K562 (cell line): ENCODE measurements around the gene TREM2. TPM values are rescaled to one million over a fixed set of nuclear protein-coding genes. Genes with fewer than 3 reads are reported as not detected.

ENCODE experiments used
- HDAC6 ChIP-seq: IDR thresholded peaks from 2 replicates; pipeline ENCODE4 v1.6.1; 2012; ENCODE audit warnings: low read depth, mild to moderate bottlenecking, control low read depth, inconsistent platforms, low read length, moderate library complexity
- PML ChIP-seq: IDR thresholded peaks from 2 replicates; pipeline ENCODE4 v1.6.1; 2012; ENCODE audit warnings: low read length, inconsistent platforms
- RBFOX2 ChIP-seq: fragments of 200-400 bp; formaldehyde crosslinking; IDR thresholded peaks from 2 replicates; pipeline ENCODE4 v1.6.1; 2017; ENCODE audit warnings: low read depth, mild to moderate bottlenecking, low read length, moderate library complexity
- SRF ChIP-seq, 2 experiments: fragments of 250-450, 450-650 bp in 1 of 2; sonication (Bioruptor Pico) in 1 of 2; sonication (generic) in 1 of 2; formaldehyde crosslinking; IDR thresholded peaks; 2 replicates each; pipeline versions ENCODE4 v1.5.0 to v1.5.1; 2020 to 2022; ENCODE audit warnings: mild to moderate bottlenecking in 1 of 2, missing genetic modification reagents in 1 of 2
- ZBTB7A ChIP-seq: IDR thresholded peaks from 2 replicates; pipeline ENCODE4 v1.6.1; 2011; ENCODE audit warnings: low read depth, mild to moderate bottlenecking, low read length, moderate library complexity, borderline replicate concordance; ENCODE audit not compliant: control insufficient read depth
- ZEB2 ChIP-seq: fragments of 450-650 bp; IDR thresholded peaks from 2 replicates; pipeline ENCODE4 v1.6.1; 2016
- ZNF274 ChIP-seq: IDR thresholded peaks from 2 replicates; pipeline ENCODE4 v1.6.1; 2011; ENCODE audit warnings: low read depth, mild to moderate bottlenecking, low read length, moderate library complexity, borderline replicate concordance
- ZNF280B ChIP-seq: fragments of 250-450 bp; sonication (Bioruptor Pico); IDR thresholded peaks from 2 replicates; pipeline ENCODE4 v1.5.1; 2021; ENCODE audit warnings: mild to moderate bottlenecking
- ZNF511 ChIP-seq: sonication (generic); formaldehyde crosslinking; IDR thresholded peaks from 2 replicates; pipeline ENCODE4 v1.8.0; 2022; ENCODE audit warnings: mild to moderate bottlenecking, missing genetic modification reagents
- ZNF766 ChIP-seq: fragments of 200-800 bp; sonication (Bioruptor generic); conservative IDR thresholded peaks from 2 replicates; pipeline ENCODE4 v1.6.1; 2016; ENCODE audit warnings: missing genetic modification characterization, missing compliant biosample characterization
- polyA plus RNA-seq, 8 experiments: library from polyadenylated mRNA; depleted of rRNA in 4 of 8; stranded (reverse) in 5 of 8; unstranded in 3 of 8; fragments of >200 nt; fragmentation: Nextera tagmentation in 2 of 8; fragmentation: Illumina TruSeq in 1 of 8; extraction: Ambion mirVana in 2 of 8; extraction: Trizol in 1 of 8; gene quantifications; 2 replicates each; pipeline versions ENCODE4 v1.2.1 to v1.2.3, GENCODE V29; 2011 to 2014; ENCODE audit warnings: inconsistent platforms in 1 of 8, missing spikeins in 1 of 8
- total RNA-seq, 7 experiments: library from RNA; depleted of rRNA in 6 of 7; stranded (reverse); fragments of >200 nt in 6 of 7; fragmentation: Illumina TruSeq in 2 of 7; extraction: Trizol in 2 of 7; gene quantifications; 2 replicates each; pipeline versions ENCODE4 v1.2.1 to v1.2.3, GENCODE V29; 2011 to 2021; ENCODE audit warnings: low replicate concordance in 1 of 7
- TF ChIP-seq, protein P1 (sequence below): sonication (generic); formaldehyde crosslinking; IDR thresholded peaks from 2 replicates; pipeline ENCODE4 v1.8.0; 2022; ENCODE audit warnings: missing genetic modification reagents, mild to moderate bottlenecking, moderate library complexity, borderline replicate concordance
- TF ChIP-seq, protein P2 (sequence below): sonication (generic); formaldehyde crosslinking; IDR thresholded peaks from 2 replicates; pipeline ENCODE4 v1.9.0; 2022; ENCODE audit warnings: mild to moderate bottlenecking, missing genetic modification reagents

TREM2 gene
- total and polyA plus RNA-seq, 9 of the 15 experiments (the other 6 are each of a cell fraction or from before 2014, with no cell fraction given) = not detected

DNA sequence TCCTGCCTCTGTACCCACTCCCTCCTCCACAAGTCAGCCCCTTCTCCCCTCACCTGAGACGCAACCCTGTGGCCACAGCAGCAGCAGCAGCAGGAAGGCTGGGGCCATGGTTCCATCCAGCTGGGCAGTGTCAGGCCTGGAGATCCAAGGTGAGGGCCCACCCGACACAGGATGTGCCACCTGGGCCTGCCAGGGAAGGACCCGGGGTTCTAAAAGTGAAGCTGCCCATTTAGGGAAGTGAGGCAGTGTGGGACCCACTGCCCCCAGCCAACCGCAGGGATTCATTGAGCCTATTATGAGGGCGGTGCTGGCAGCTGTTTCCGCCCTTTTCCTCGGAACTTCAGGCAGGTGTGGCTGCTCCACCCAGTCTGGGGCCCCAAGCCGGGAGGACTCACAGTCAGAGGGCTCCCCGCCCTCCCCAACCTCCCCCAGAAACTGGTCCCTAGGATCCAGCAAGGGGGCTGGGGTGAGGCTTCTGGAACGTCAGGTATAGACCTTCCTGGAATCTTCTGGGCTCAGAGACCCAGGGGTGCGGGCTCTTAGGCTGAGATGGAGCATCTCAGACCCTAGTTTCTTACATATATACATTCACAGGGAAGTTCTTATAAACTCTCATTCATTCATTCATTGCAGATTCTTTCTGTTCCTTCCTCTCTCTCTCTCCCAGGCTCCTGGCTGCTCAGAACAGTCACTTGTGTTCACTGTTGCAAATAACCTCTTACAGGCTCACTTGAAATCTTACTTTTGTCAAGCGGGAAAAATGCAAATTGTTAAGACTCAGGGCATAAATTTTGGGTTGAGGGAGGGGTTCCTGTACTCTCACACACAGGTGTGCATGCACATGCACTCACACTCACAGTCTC lies 38.2 kb upstream of the TREM2 start, which contains the start of gene TREML2 (continued):
- TF ChIP-seq ZNF766 (CRISPR knock-in tag) (no peak), SRF (CRISPR knock-in tag; IDR thresholded peaks at IDR 0.05) (peak in 1 of 2 experiments; percentile 85; a peak in 1 of 4 replicates), ZEB2 (peak; percentile 18; the same call in 1 of the 2 replicates), HDAC6 (no peak), ZBTB7A (peak; percentile 23; the same call in 1 of the 2 replicates), ZNF280B (no peak), ZNF274 (no peak), PML (0 out of 2 replicates have a peak, but pooled peaks have one; percentile 11), ZNF511 (CRISPR knock-in tag) (0 out of 2 replicates have a peak, but pooled peaks have one; percentile 51), RBFOX2 (peak; percentile 82)
- TF ChIP-seq, protein P1, sequence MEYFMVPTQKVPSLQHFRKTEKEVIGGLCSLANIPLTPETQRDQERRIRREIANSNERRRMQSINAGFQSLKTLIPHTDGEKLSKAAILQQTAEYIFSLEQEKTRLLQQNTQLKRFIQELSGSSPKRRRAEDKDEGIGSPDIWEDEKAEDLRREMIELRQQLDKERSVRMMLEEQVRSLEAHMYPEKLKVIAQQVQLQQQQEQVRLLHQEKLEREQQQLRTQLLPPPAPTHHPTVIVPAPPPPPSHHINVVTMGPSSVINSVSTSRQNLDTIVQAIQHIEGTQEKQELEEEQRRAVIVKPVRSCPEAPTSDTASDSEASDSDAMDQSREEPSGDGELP (CRISPR knock-in tag) = peak; percentile 75; the same call in 1 of the 2 replicates
- TF ChIP-seq, protein P2, sequence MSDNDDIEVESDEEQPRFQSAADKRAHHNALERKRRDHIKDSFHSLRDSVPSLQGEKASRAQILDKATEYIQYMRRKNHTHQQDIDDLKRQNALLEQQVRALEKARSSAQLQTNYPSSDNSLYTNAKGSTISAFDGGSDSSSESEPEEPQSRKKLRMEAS (CRISPR knock-in tag) = peak; percentile 29
